GM21390 (cell line): ENCODE results near the gene PPP2R3A.
"Not testable (repeated sequence)": the region's sequence is repeated elsewhere in the genome, so short reads cannot be mapped to it uniquely, and the experiment has no call there.

ENCODE experiments used
- ATAC-seq: cut with Tn5 transposase; IDR thresholded peaks from one replicate; pipeline ENCODE4 v1.9.1; 2021; ENCODE audit not compliant: unreplicated experiment

The PPP2R3A gene

DNA sequence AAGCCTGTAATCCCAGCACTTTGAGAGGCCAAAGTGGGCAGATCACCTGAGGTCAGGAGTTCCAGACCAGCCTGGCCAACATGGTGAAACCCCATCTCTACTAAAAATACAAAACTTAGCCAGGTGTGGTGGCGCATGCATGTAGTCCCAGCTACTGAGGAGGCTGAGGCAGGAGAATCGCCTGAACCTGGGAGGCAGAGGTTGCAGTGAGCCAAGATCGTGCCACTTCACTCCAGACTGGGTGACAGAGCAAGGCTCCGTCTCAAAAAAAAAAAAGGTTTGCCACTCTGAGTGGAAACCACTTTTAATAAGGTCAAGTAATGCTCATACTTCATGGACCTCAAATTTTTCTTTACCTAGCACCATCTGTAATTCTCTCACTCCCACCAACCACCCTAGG is 178.9 kb downstream of the PPP2R3A start:
- not testable (repeated sequence) for ATAC-seq

DNA sequence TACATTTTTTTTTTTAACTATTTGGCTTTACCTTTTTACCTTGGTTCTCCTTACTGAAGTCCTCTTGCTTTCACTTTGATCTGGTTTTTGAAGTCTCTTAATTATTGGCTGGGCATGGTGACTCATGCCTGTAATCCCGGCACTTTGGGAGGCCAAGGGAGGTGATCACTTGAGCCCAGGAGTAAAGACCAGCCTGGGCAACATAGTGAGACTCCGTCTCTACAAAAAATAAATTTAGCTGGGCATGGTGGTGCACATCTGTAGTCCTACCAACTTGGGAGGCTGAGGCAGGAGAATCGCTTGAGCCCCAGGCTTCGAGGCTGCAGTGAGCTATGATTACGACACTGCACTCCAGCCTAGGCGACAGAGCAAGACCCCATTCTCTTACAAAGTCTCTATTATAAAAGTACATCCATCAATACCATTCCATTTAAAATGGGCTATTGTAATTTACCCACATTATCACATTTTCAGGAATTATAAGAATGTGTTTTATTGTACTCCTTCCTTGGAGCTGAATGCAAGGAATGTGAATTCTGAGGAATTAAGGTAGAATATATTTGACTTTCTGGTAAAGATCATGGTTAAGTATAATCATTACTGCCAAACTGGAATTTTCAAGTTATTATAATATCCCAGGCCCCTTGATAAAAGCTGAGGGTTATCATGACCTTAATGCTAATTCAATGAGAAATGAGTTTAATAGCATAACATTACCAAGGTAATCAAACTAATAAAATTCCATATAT is 181.6 kb downstream of the PPP2R3A start:
- no peak for ATAC-seq

- ATAC-seq = no peak
Observed at GRCh38 chr3:136149667-136150066, 184.1 kb downstream of the PPP2R3A start.

DNA sequence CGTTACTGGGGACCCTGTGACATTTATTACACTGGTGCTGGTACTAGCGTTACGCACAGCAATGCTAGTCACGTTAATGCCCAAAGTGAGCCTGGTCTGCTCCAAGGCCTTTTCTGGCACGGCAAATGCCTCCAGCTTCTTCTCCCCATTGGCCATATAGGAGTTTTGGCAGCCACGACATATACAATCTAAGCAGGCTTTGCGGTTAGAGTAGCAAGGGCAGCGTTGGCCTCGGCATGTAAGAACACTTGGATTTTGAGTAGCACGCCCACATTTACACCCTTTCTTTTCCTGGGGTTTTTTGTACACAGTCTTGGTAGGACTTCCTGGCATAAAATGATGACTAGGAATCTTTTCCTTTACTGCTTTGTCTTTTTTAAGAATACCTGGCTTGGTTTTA is 185.7 kb downstream of the PPP2R3A start:
- ATAC-seq = no peak

GRCh38 chr3:136152176-136152843 is 186.8 kb downstream of the PPP2R3A start:
- no peak for ATAC-seq

GRCh38 chr3:136152963-136153362 is 187.4 kb downstream of the PPP2R3A start:
- ATAC-seq = no peak

GRCh38 chr3:136161516-136161915 is 196.0 kb downstream of the PPP2R3A start:
- ATAC-seq = no peak

GRCh38 chr3:136162322-136162721 is 196.8 kb downstream of the PPP2R3A start:
- no peak for ATAC-seq

DNA sequence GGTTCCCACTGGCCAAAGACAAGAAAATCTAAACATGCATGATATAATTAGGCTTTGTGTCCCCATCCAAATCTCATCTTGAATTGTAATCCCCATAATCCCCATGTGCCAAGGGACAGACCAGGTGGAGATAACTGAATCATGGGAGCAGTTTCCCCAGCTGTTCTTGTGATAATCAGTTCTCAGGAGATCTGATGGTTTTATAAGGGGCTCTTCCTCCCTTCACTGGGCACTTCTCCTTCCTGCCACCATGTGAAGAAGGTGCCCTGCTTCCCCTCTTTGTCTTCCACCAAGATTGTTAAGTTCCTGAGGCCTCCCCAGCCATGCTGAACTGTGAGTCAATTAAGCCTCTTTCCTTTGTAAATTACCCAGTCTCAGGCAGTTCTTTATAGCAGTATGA is 198.1 kb downstream of the PPP2R3A start:
- ATAC-seq = not testable (repeated sequence)

GRCh38 chr3:136166507-136166906 is 201.0 kb downstream of the PPP2R3A start:
- no peak for ATAC-seq

DNA sequence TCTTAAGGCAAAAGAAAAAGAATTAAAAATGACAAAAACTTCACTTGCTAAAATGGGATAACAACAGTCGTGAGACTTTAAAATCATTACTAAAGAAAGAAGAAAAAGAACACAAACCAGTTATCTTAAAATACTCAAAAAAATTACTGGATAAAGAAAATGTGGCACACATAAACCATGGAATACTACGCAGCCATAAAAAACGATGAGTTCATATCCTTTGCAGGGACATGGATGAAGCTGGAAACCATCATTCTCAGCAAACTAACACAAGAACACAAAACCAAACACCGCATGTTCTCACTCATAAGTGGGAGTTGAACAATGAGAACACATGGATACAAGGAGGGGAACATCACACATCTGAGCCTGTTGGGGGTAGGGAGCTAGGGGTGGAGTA is 202.7 kb downstream of the PPP2R3A start:
- ATAC-seq = not testable (repeated sequence)

- peak; percentile 52 for ATAC-seq
Observed at GRCh38 chr3:136171097-136171542, 205.6 kb downstream of the PPP2R3A start.

DNA sequence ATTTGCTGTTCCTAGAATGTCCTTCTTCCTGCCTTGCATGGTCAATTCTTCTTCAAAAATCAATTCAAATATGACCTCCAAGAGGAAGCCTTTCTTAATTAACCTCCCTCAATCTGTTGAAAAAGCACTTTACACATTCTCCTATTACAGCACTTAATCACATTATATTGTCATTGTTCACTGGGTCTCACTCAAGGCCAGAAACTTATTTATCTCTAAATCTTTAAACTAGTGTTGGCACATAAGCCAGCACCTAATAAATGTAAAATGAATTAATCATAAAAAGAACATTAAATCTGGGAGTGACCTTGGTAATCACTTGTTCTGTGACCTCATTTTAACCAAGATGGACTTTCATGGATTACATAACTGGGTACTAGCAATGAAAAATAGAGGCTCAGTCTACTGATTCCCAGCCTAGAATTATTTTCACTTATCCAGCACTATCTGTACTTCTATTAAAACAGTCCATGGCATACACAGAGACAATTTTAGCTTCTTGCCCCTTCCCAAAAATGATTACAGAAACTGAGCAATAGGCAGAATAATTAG is 208.5 kb downstream of the PPP2R3A start:
- ATAC-seq = no peak

- no peak for ATAC-seq
Observed at GRCh38 chr3:136177876-136178275, 212.3 kb downstream of the PPP2R3A start.

DNA sequence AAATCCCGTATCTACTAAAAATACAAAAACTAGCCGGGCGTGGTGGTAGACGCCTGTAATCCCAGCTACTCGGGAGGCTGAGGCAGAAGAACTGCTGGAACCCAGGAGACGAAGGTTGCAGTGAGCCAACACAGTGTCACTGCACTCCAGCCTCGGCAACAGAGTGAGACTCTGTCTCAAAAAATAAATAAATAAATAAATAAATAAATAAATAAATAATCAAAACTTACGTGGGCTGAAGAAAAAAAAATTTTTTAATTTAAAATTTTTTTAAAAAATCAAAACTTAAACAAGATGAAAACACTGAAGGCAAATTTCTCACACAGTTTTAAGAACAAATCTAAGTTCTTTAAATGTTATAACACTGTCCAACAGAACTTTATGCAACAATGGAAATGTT is 216.2 kb downstream of the PPP2R3A start:
- ATAC-seq = no peak

GRCh38 chr3:136184703-136185102 is 219.2 kb downstream of the PPP2R3A start:
- no peak for ATAC-seq

- ATAC-seq = peak; percentile 45
Observed at GRCh38 chr3:136186344-136186743, 220.8 kb downstream of the PPP2R3A start.

DNA sequence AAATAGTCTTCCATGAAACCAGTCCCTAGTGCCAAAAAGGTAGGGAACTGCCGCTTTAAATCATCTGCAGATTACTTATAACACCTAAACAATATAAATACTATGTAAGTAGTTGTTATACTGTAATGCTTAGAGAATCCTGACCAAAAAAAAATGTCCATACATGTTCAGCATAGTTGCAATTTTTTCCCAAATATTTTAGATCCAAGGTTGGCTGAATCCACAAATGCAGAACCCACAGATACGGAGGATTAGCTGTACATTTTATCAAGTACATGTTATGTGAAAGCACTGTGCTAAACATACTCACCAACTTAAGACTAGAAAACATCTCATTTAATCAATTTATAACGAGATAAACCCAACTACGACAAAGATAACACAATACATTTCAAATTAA is 221.3 kb downstream of the PPP2R3A start:
- ATAC-seq = no peak

- no peak for ATAC-seq
Observed at GRCh38 chr3:136187868-136188267, 222.3 kb downstream of the PPP2R3A start.

DNA sequence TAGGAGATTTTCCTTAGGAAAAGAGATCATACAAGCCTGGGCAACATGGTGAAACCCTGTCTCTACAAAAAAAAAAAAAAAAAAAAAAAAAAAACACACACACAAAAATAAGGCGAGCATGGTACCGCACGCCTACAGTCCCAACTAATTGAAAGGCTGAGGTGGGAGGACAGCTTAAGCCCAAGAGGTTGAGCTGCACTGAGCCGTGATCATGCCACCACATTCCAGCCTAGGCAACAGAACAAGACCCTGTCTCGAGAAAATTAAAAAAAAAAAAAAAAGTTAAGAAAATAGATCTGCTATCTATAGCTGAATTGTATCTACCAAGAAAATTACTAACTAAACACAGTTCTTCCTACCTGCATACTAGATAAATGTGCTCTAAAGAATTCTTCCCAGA is 223.5 kb downstream of the PPP2R3A start:
- no peak for ATAC-seq

- no peak for ATAC-seq
Observed at GRCh38 chr3:136189859-136190617, 224.5 kb downstream of the PPP2R3A start.
